Activated CD8-positive, alpha-beta memory T cell treated with anti-CD3 and anti-CD28 coated beads for 4 hours (primary cell): ENCODE data around the gene SEC23B.
"Not testable (repeated sequence)": the region's sequence is repeated elsewhere in the genome, so short reads cannot be mapped to it uniquely, and the experiment has no call there.

Source experiments
- DNase-seq, 2 donors: peaks; one replicate each; pipeline ENCODE4 v3.0.0-alpha.2; 2020; ENCODE audit warnings: low read depth in 2 of 2

The SEC23B gene

GRCh38 chr20:18507218-18508191, at the start of gene SEC23B:
TSS of gene SEC23B (plus strand) at chr20:18507940. CDS start at chr20:18510836, 2,896 bp downstream.
- DNase-seq: peak; percentile 95 to 96

GRCh38 chr20:18465536-18466200, 42.1 kb upstream of the SEC23B start:
- no peak for DNase-seq

GRCh38 chr20:18466574-18466893, 41.2 kb upstream of the SEC23B start:
- DNase-seq: no peak

GRCh38 chr20:18466894-18467730, 40.6 kb upstream of the SEC23B start, which contains the start of the genes DZANK1 and POLR3F:
TSS of gene DZANK1 (minus strand) at chr20:18467030. CDS start at chr20:18465358, 1,672 bp downstream.
TSS of gene POLR3F (plus strand) at chr20:18467390. CDS start at chr20:18467507, 117 bp downstream.
- DNase-seq: peak; percentile 82 to 85

- no peak for DNase-seq
Observed at GRCh38 chr20:18477218-18477617, 30.5 kb upstream of the SEC23B start.

GRCh38 chr20:18477821-18478220, 29.9 kb upstream of the SEC23B start:
- no peak for DNase-seq

GRCh38 chr20:18481596-18481995, 26.1 kb upstream of the SEC23B start:
- no peak for DNase-seq

GRCh38 chr20:18488301-18488700, 19.4 kb upstream of the SEC23B start:
- DNase-seq: no peak

- DNase-seq: no peak
Observed at GRCh38 chr20:18496042-18496441, 11.7 kb upstream of the SEC23B start.

- peak; percentile 32 to 47 for DNase-seq
Observed at GRCh38 chr20:18496740-18497592, 10.8 kb upstream of the SEC23B start, which contains the start of gene RBBP9. TSS of gene RBBP9 (minus strand) at chr20:18497225. CDS start at chr20:18497167, 58 bp downstream.

- no peak for DNase-seq
Observed at GRCh38 chr20:18497603-18498002, 10.1 kb upstream of the SEC23B start.

- not testable (repeated sequence) for DNase-seq
Observed at GRCh38 chr20:18501672-18502071, 6.1 kb upstream of the SEC23B start.

- DNase-seq: no peak
Observed at GRCh38 chr20:18504479-18505060, 3.2 kb upstream of the SEC23B start.

GRCh38 chr20:18506744-18507143, 996 bp upstream of the SEC23B start:
- no peak for DNase-seq

- DNase-seq: no peak
Observed at GRCh38 chr20:18511571-18511970, 3.8 kb downstream of the SEC23B start.

GRCh38 chr20:18513208-18513607, 5.5 kb downstream of the SEC23B start:
- no peak for DNase-seq

GRCh38 chr20:18514127-18514526, 6.4 kb downstream of the SEC23B start:
- DNase-seq: no peak

GRCh38 chr20:18515973-18516372, 8.2 kb downstream of the SEC23B start:
- no peak for DNase-seq

- DNase-seq: not testable (repeated sequence)
Observed at GRCh38 chr20:18522066-18522465, 14.3 kb downstream of the SEC23B start.

GRCh38 chr20:18523066-18523465, 15.3 kb downstream of the SEC23B start:
- no peak for DNase-seq
